NCI-H345 treated with DMSO at 0.1 percent for 48 hours (cell line): ENCODE measurements around the gene NT5DC4.
"Not testable (repeated sequence)": the region's sequence is repeated elsewhere in the genome, so short reads cannot be mapped to it uniquely, and the experiment has no call there.

ENCODE experiments used
- DNase-seq: peaks from one replicate; lab custom pipeline; 2025; ENCODE audit not compliant: unreplicated experiment; lab: John Stamatoyannopoulos, UW

NT5DC4 gene

GRCh38 chr2:112699984-112700667, 20.7 kb upstream of the NT5DC4 start:
- DNase-seq = no peak

- no peak for DNase-seq
Measured at GRCh38 chr2:112701052-112701451, 19.8 kb upstream of the NT5DC4 start.

GRCh38 chr2:112703684-112704083, 17.1 kb upstream of the NT5DC4 start:
- no peak for DNase-seq

GRCh38 chr2:112705575-112705974, 15.2 kb upstream of the NT5DC4 start:
- no peak for DNase-seq

- DNase-seq = no peak
Measured at GRCh38 chr2:112706170-112706664, 14.6 kb upstream of the NT5DC4 start.

- DNase-seq = not testable (repeated sequence)
Measured at GRCh38 chr2:112706947-112707346, 13.9 kb upstream of the NT5DC4 start.

- DNase-seq = no peak
Measured at GRCh38 chr2:112708968-112709367, 11.9 kb upstream of the NT5DC4 start.

GRCh38 chr2:112709703-112710102, 11.1 kb upstream of the NT5DC4 start:
- no peak for DNase-seq

- no peak for DNase-seq
Measured at GRCh38 chr2:112710956-112711750, 9.7 kb upstream of the NT5DC4 start.

- DNase-seq = no peak
Measured at GRCh38 chr2:112712465-112712864, 8.4 kb upstream of the NT5DC4 start.

GRCh38 chr2:112712903-112713584, 7.8 kb upstream of the NT5DC4 start:
- DNase-seq = no peak

GRCh38 chr2:112713585-112713925, 7.3 kb upstream of the NT5DC4 start:
- DNase-seq = no peak

GRCh38 chr2:112713926-112714325, 6.9 kb upstream of the NT5DC4 start:
- DNase-seq = no peak

GRCh38 chr2:112714331-112714730, 6.5 kb upstream of the NT5DC4 start:
- DNase-seq = no peak

GRCh38 chr2:112714836-112715631, 5.8 kb upstream of the NT5DC4 start:
- DNase-seq = no peak

- not testable (repeated sequence) for DNase-seq
Measured at GRCh38 chr2:112716094-112716493, 4.7 kb upstream of the NT5DC4 start.

GRCh38 chr2:112716826-112717352, 3.9 kb upstream of the NT5DC4 start:
- not testable (repeated sequence) for DNase-seq

GRCh38 chr2:112718863-112719370, 1.9 kb upstream of the NT5DC4 start:
- no peak for DNase-seq

GRCh38 chr2:112721819-112722522, 1.2 kb downstream of the NT5DC4 start:
- DNase-seq = no peak
